GM19035 (cell line): ENCODE data around the gene TRNT1.
A peak's percentile ranks its signal among the peaks of the same experiment; 100 is the strongest.

Source experiments
- ATAC-seq: cut with Tn5 transposase; IDR thresholded peaks from one replicate; pipeline ENCODE4 v1.9.1; 2021; ENCODE audit not compliant: unreplicated experiment

The TRNT1 gene

DNA sequence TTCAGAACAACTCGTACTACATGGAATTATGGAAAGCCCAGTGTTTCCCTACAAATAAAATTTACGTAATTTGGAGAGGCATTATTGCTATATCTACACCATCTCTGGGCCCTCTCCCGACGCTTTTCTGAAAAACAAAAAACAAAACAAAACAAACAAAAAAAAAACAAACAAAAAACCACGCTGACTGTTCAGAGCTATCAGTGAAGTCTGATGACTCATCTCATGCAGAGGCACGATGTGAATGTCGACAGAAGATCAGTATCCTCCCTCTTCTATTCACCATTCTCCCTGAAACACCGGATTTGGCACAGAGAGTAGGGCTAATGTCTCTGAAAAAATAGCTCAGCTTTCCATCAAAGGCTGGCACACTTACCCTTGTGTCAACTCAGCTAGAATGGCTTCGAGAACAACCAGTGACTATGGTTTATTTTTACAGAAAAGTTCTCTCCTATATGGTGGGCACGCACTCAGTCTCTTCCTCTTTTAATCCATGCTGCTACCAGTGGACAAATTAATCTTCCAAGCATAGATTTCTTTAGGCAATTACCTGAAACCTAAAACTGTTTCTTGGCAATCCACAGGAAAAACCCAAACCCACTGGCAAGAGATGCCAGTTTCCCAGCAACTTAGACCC is 51.2 kb downstream of the TRNT1 start:
- ATAC-seq = no peak

GRCh38 chr3:3178498-3179328 is 52.0 kb downstream of the TRNT1 start:
- ATAC-seq = peak; percentile 0

- peak; percentile 99 for ATAC-seq
Observed at GRCh38 chr3:3179407-3180094, 52.8 kb downstream of the TRNT1 start, which contains the start of gene CRBN. CRBN (minus strand) TSS chr3:3179691; CDS start chr3:3179687, 4 bp downstream.

DNA sequence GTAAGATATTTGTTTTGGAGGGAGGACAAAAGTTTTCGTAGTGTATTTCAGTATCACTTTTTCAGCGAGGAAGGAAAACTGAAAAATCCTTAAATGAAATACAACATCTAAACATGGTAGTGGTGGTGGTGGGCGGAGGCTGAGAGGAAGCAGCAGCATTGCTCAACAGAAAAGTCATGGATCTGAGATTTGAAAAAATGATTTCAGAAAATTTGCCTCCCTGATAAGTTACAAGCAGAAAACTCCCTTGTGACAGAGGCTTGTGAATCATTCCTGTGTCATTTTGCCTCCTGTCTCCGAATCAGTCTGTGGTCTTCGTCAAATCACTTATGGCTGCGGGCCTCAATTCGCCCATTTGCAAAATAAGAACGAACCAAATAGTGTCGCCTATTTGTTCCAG is 53.7 kb downstream of the TRNT1 start:
- ATAC-seq = no peak

DNA sequence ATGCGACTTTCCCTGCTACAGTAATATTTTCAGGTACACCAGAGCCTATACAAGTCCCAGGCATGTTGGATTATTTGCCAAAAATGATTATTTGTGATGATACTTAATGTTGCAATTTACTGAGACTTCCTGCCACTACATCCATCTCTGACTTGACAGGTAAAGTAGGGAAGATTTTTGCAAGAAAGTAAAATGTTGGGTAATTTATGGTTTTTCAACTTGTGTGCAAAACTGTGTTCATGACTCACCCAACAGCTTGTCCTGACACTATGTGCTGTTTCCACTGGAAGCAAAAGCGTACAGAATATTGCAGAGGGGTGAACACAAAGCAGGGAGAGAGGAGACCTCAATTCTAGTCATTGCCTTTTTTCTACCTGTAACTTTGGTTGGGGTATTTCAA is 58.1 kb downstream of the TRNT1 start:
- no peak for ATAC-seq

DNA sequence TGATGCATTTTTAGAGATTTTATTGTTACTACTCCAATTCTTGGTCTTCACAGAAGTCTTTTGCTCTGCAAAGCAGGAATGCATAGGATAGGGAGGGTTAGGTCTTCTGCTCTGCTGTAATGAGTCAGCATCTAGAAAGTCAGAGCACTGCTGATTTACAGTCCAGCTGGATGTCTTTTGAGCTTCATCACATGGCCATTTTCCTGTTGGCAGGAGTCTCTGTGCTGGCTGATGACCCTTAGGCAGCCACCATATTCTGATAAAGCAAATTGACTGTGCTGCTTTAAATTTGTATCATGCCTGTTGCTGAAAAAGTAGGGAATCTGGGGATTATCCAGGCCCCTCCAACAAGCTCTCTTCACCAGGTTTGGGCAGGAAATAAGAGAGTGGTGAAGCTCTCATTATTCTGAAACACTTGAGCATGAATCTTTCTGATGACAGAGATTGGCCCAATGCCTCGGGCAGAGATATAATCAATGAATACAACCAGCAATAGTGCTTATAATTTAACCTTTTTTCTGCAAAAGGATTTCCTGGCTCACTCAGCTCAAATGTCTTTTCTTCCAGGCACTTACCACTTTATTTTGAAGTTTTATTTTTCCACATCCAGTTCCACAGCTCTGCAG is 62.5 kb downstream of the TRNT1 start:
- ATAC-seq = no peak

DNA sequence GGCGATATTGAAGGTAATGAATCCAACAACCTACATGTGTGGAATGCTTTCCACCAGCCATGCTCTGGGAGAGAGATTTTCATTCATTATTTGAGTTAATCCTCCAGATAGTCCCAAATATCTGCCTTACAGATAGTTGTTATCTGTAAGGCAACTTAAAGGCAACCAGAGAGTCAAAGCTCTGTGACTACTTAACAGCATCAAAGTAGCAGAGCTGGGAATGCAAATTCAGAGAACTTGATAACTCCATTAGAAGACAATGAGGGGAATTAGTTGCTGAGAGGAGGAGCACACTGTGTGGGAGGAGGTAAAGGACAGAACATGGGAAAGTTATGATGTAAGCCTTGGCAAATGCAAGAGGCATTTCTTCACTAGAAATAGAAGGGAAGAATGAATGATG is 63.2 kb downstream of the TRNT1 start:
- no peak for ATAC-seq

- ATAC-seq = no peak
Observed at GRCh38 chr3:3191675-3192285, 65.0 kb downstream of the TRNT1 start.

GRCh38 chr3:3192286-3192675 is 65.5 kb downstream of the TRNT1 start:
- ATAC-seq = no peak

- ATAC-seq = no peak
Observed at GRCh38 chr3:3194861-3195260, 68.1 kb downstream of the TRNT1 start.

- no peak for ATAC-seq
Observed at GRCh38 chr3:3196148-3196861, 69.6 kb downstream of the TRNT1 start.
